GM10266 (cell line): ENCODE measurements around the gene PIK3C2G.

Source experiments
- DNase-seq: peaks from one replicate; pipeline ENCODE4 v3.0.0; 2012; ENCODE audit errors: extremely low spot score
- CTCF ChIP-seq: IDR thresholded peaks from 2 replicates; pipeline ENCODE4 v1.5.1; 2012; ENCODE audit warnings: mild to moderate bottlenecking, low read depth; ENCODE audit not compliant: control insufficient read depth, insufficient read depth; ENCODE audit errors: missing control alignments

PIK3C2G gene

GRCh38 chr12:18402872-18403611, 141.7 kb downstream of the PIK3C2G start:
- TF ChIP-seq CTCF: no peak
- no peak for DNase-seq

DNA sequence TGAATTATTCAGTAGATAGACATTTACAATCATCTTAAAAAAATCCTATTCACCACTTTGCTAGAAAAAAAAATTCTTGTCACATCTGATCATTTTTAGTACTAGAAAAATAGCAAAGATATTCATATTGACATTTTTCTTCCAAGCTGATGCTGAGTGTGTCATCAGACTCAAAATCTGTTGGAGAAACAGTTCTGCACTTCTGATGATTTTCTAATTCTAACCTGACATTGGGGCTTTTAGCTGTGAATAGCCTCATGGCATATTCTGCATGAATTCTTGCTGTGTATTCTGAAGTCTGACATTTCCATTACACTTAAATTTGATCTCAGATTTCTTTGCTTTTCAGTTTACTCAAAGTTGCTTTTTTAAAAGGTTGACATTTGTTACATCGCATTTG, 150.1 kb downstream of the PIK3C2G start:
- no peak for DNase-seq
- no peak for TF ChIP-seq CTCF

DNA sequence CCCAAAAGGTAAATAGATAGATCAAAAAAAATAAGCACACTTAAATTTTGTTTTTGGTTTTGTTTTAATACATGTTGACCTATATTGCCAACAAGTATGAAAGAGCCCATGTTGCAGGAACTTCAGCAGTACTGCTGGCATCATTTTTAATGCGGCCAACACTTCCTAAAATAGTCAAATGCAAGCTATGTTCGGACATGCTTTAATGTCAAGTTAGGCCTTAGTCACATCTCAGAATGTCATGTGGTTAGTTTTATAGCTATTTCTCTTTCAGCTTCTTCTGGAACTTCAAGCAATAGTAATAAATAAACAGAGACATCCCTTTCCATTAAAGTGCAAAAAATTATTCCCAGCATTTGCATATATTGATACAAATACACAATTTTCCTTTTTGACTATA, 153.4 kb downstream of the PIK3C2G start:
- TF ChIP-seq CTCF: no peak
- no peak for DNase-seq

DNA sequence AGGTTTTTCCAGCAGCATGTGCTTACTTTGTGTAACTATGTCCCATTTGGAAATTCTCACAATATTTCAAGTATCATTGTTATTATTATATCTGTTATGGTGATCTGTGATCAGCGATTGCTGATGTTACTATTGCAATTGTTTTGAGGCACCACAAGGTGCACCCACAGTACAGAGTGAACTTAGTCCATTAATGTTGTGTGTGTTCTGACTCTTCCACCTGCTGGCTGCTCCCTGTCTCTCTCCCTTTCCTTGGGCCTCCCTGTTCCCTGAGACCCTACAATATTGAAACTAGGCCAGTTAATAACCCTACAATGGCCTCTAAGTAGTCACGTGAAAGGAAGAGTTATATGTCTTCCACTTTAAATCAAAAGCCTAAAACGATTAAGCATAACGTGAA, 153.9 kb downstream of the PIK3C2G start:
- no peak for TF ChIP-seq CTCF
- DNase-seq: no peak

- no peak for TF ChIP-seq CTCF
- DNase-seq: no peak
Observed at GRCh38 chr12:18416412-18416811, 155.1 kb downstream of the PIK3C2G start.

GRCh38 chr12:18419311-18419710, 158.0 kb downstream of the PIK3C2G start:
- no peak for DNase-seq

DNA sequence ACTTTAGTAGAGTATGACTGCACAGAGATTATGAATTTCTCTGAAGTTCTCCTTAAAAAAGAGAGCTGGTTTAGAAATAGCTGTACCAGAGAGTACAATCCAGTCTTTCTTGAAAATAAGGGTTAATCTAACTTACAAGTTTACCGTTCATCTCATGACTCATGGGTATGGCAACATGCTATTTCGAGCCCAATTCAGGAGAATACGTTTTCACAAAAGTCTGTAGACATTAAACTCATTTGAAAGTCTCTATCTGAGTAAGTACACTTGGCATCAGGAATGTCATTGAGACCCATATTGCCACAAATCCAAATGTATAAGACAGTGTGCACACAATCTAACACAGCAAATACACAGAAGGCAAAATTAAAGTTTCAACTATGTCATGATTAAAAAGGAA, 160.5 kb downstream of the PIK3C2G start:
- DNase-seq: no peak
- no peak for TF ChIP-seq CTCF

More at GRCh38 chr12:18419311-18419710, 158.0 kb downstream of the PIK3C2G start:
- no peak for TF ChIP-seq CTCF
